Epithelial cell of esophagus (primary cell): ENCODE data around the gene SUPT3H.
"Not testable (repeated sequence)": the region's sequence is repeated elsewhere in the genome, so short reads cannot be mapped to it uniquely, and the experiment has no call there.

Experiments
- DNase-seq: peaks from one replicate; pipeline ENCODE4 v3.0.0; 2010; ENCODE audit warnings: low read depth
- H3K4me3 ChIP-seq: 2 replicates; pipeline ENCODE4 v1.5.1; 2011; ENCODE audit warnings: mild to moderate bottlenecking, low read length, control low read depth
- CTCF ChIP-seq: IDR thresholded peaks from 2 replicates; pipeline ENCODE4 v1.5.1; 2011; ENCODE audit warnings: low read depth, mild to moderate bottlenecking, low read length, control low read depth, inconsistent platforms; ENCODE audit not compliant: insufficient read depth; ENCODE audit errors: missing control alignments

Gene SUPT3H

GRCh38 chr6:45156075-45156474 is 221.7 kb downstream of the SUPT3H start:
- no peak overlapping the region for H3K4me3 ChIP-seq
- DNase-seq, result no peak
- no peak for TF ChIP-seq CTCF

- H3K4me3 ChIP-seq, result no peak overlapping the region
- no peak for TF ChIP-seq CTCF
- no peak for DNase-seq
Observed at GRCh38 chr6:45155341-45155894, 222.3 kb downstream of the SUPT3H start.

GRCh38 chr6:45154679-45155078 is 223.1 kb downstream of the SUPT3H start:
- TF ChIP-seq CTCF, result no peak
- H3K4me3 ChIP-seq, result no peak overlapping the region
- DNase-seq, result no peak

GRCh38 chr6:45148711-45149341 is 228.9 kb downstream of the SUPT3H start:
- DNase-seq, result peak; percentile 71

GRCh38 chr6:45148278-45148677 is 229.5 kb downstream of the SUPT3H start:
- no peak for TF ChIP-seq CTCF
- no peak overlapping the region for H3K4me3 ChIP-seq
- peak; percentile 61 for DNase-seq

More at GRCh38 chr6:45148711-45149341, 228.9 kb downstream of the SUPT3H start:
- no peak overlapping the region for H3K4me3 ChIP-seq
- no peak for TF ChIP-seq CTCF

GRCh38 chr6:45145658-45146057 is 232.1 kb downstream of the SUPT3H start:
- DNase-seq, H3K4me3 ChIP-seq: not testable (repeated sequence)

- TF ChIP-seq CTCF, result no peak
- DNase-seq, result no peak
Observed at GRCh38 chr6:45138765-45139164, 239.0 kb downstream of the SUPT3H start.

More at GRCh38 chr6:45138765-45139164, 239.0 kb downstream of the SUPT3H start:
- no peak overlapping the region for H3K4me3 ChIP-seq
